Osteocyte (in vitro differentiated cells): ENCODE measurements around the gene GM2A. TPM values are rescaled to one million over a fixed set of nuclear protein-coding genes. Genes with fewer than 3 reads are reported as not detected.
"Not testable (repeated sequence)": the region's sequence is repeated elsewhere in the genome, so short reads cannot be mapped to it uniquely, and the experiment has no call there.

Experiments
- DNase-seq: peaks from one replicate; pipeline ENCODE4 v3.0.0; 2021; ENCODE audit warnings: mixed read lengths; ENCODE audit not compliant: unreplicated experiment; ENCODE audit errors: extremely low spot score
- H3K27ac Mint-ChIP-seq: one replicate; pipeline ENCODE4 v1.8.0; 2021; ENCODE audit warnings: mild to moderate bottlenecking, mixed read lengths; ENCODE audit not compliant: unreplicated experiment
- H3K27me3 Mint-ChIP-seq: one replicate; pipeline ENCODE4 v1.8.0; 2021; ENCODE audit warnings: mixed read lengths; ENCODE audit not compliant: unreplicated experiment
- H3K36me3 Mint-ChIP-seq: one replicate; pipeline ENCODE4 v1.8.0; 2021; ENCODE audit warnings: mixed read lengths; ENCODE audit not compliant: unreplicated experiment
- H3K4me1 Mint-ChIP-seq: one replicate; pipeline ENCODE4 v1.8.0; 2021; ENCODE audit warnings: mixed read lengths; ENCODE audit not compliant: unreplicated experiment
- H3K4me3 Mint-ChIP-seq: one replicate; pipeline ENCODE4 v1.8.0; 2021; ENCODE audit warnings: mild to moderate bottlenecking, moderate library complexity, mixed read lengths; ENCODE audit not compliant: unreplicated experiment
- H3K9me3 Mint-ChIP-seq: one replicate; pipeline ENCODE4 v1.8.0; 2021; ENCODE audit warnings: mixed read lengths; ENCODE audit not compliant: unreplicated experiment
- total RNA-seq: library from RNA; stranded (reverse); gene quantifications from 2 replicates; pipeline ENCODE4 v1.2.1, GENCODE V29; 2021
- TF ChIP-seq, protein P1 (sequence below): fragments of 200-600 bp; sonication (generic); IDR thresholded peaks from 2 replicates; pipeline ENCODE4 v1.5.0; 2021; ENCODE audit warnings: antibody characterized with exemption, mild to moderate bottlenecking, moderate library complexity

GM2A gene
- total RNA-seq, 1 donor from 2014 or later = 28.2 TPM

DNA sequence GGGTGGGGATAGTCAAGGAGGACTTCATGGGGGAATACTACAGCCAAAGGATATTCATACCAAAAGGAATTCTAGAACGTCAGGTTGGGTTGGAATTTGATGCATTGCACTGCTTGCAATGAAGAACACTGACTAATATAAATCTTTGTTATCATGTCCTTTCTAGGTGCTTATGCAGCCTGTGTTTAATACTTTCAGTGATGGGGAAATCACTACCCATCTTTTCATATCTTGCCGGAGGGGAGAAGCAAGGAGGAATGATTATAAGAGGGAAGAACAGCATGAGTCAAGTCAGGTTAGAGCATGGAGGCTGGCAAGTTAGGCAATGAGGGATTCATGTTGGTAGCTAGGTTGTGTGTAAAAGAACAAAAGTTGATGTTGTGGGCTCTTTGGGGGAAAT lies 24.0 kb upstream of the GM2A start:
- H3K9me3 Mint-ChIP-seq = no peaks in the 10 kb centered on the region
- peaks cover 40% of the 10 kb centered on the region for H3K27me3 Mint-ChIP-seq
- peaks cover 3% of the 10 kb centered on the region for H3K4me1 Mint-ChIP-seq
- H3K36me3 Mint-ChIP-seq = no peaks in the 10 kb centered on the region
- H3K27ac Mint-ChIP-seq = no peak overlapping the region
- no peak for DNase-seq
- no peak overlapping the region for H3K4me3 Mint-ChIP-seq
- TF ChIP-seq, protein P1, sequence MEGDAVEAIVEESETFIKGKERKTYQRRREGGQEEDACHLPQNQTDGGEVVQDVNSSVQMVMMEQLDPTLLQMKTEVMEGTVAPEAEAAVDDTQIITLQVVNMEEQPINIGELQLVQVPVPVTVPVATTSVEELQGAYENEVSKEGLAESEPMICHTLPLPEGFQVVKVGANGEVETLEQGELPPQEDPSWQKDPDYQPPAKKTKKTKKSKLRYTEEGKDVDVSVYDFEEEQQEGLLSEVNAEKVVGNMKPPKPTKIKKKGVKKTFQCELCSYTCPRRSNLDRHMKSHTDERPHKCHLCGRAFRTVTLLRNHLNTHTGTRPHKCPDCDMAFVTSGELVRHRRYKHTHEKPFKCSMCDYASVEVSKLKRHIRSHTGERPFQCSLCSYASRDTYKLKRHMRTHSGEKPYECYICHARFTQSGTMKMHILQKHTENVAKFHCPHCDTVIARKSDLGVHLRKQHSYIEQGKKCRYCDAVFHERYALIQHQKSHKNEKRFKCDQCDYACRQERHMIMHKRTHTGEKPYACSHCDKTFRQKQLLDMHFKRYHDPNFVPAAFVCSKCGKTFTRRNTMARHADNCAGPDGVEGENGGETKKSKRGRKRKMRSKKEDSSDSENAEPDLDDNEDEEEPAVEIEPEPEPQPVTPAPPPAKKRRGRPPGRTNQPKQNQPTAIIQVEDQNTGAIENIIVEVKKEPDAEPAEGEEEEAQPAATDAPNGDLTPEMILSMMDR = no peak

DNA sequence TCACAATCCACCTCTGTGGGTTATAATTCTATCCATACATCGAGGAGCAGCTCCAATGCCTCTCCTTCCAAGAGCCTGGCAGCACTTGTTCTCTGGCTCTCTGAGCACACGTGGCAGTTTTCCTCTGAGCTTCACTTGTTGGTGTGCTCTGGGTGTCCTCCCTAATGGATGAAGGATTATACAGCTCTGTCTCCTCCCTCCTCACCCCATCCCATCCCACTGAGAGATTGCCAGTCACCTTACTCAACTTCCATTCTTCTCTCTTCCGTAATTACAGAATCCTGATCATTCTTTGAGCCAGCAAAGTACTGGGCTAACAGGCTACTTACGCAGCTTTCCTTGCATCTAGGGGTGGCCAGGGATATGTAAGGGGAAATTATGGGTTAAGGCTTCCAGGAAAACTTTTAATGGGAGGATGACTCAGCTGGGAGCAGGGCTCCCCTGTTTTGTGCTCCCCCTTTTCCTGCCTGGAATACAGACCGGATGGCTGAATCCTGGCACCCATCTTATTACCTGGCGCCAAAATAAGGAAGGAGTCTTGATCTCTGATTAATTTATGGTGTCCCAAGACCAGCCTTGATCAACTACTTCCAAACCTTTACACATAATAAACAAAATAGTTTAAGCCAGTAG lies 22.8 kb upstream of the GM2A start:
- Mint-ChIP-seq H3K9me3 (no peaks in the 10 kb centered on the region), H3K4me3 (no peak overlapping the region), H3K27me3 (peaks cover 49% of the 10 kb centered on the region), H3K27ac (no peak overlapping the region), H3K36me3 (no peaks in the 10 kb centered on the region), H3K4me1 (no peaks in the 10 kb centered on the region)
- DNase-seq = no peak
- TF ChIP-seq, protein P1 = no peak

DNA sequence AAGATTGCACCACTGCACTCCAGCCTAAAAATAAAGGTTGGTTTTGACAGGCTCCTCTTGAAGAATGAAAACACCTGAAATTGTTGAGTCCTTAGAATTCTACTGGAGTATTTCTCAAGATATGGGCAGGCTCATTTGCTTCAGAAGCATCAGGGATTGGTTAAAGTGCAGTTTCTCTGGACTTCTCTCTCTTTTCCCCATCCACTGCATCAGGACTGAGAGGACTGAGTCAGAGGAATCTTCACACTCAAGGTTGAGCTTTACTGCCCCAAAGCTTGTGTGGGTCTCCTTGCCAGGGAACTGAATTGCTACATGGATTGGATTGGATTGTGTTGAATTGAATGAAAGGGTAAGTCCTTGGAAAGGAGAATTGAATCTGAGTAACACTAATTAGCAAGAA lies 21.6 kb upstream of the GM2A start:
- Mint-ChIP-seq H3K4me1 (no peaks in the 10 kb centered on the region), H3K9me3 (no peaks in the 10 kb centered on the region), H3K27me3 (peaks cover 49% of the 10 kb centered on the region), H3K4me3 (no peak overlapping the region), H3K36me3 (no peaks in the 10 kb centered on the region), H3K27ac (no peak overlapping the region)
- TF ChIP-seq, protein P1 = no peak
- no peak for DNase-seq

DNA sequence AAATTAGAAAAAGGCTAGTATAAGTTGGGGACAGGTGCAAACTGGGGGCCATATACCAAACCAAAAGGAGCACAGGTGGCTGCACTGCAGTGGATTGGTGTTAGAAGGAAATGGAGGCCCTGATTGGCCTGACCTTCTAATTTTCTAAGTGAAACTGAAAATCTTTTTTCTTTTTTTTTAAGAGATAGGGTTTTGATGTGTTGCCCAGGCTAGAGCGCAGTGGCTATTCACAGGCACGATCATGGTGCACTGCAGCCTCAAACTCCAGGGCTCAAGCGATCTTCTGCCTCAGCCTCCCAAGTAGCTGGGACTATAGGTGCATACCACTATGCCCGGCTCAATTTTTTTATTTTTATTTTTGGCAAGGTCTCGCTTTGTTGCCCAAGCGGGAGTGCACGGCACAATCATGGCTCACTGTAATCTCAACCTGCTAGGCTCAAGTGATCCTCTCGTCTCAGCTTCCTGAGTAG lies 19.3 kb upstream of the GM2A start:
- DNase-seq = no peak
- Mint-ChIP-seq H3K4me1 (peaks cover 3% of the 10 kb centered on the region), H3K9me3 (no peaks in the 10 kb centered on the region), H3K27ac (no peak overlapping the region), H3K36me3 (no peaks in the 10 kb centered on the region), H3K4me3 (no peak overlapping the region), H3K27me3 (peaks cover 48% of the 10 kb centered on the region)
- TF ChIP-seq, protein P1 = no peak

DNA sequence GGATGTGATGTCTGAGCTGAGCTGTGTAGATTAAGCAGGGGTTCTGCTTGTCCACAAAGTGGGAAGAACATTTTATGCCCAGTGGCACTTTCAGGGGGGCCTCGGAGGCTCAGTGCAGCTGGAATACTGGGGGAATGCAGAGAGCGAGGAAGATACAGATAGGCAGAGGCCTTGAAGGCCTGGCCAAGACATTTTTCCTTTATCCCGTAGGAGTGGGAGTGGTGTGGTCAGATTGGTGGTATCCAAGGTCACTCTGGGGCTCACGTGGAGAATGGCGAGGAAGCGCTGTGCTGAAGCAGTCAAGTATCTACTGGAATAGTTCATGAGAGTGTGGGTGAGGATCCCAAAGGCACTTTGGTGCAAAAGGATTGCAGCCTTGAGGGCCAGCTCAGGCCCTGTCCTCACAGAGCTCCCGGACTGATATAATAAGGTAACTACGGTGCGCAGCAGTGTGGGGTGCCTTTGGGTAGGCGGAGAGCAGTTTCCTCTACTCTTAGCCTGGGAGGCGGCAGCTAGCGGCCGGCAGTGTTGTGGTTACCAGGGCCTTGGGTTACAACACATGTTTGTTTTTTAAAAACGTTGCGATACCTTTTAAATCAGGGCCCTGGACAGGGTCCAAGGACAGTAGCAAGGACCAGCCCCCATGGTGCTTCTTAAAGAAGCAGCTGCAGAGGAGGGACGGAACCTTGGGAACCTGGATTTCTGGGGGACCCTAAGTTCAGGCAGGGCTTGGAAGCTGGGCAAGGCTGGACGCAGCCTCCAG lies 18.3 kb upstream of the GM2A start:
- TF ChIP-seq, protein P1 = no peak
- Mint-ChIP-seq H3K27me3 (peaks cover 43% of the 10 kb centered on the region), H3K36me3 (no peaks in the 10 kb centered on the region), H3K27ac (no peak overlapping the region), H3K4me3 (no peak overlapping the region), H3K9me3 (no peaks in the 10 kb centered on the region), H3K4me1 (peaks cover 6% of the 10 kb centered on the region)
- no peak for DNase-seq

DNA sequence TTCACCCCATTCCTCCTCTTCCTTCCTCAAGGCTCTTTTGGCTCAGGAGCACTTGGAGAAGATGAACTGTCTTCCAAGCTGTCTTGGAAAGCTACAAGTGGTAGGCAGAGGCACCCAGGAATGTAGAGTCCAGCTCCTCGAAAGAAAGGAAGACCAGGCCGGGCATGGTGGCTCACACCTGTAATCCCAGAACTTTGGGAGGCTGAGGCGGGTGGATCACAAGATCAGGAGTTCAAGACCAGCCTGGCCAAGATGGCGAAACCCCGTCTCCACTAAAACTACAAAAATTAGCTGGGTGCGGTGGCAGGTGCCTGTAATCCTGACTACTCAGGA lies 17.8 kb upstream of the GM2A start:
- not testable (repeated sequence) for H3K4me1 Mint-ChIP-seq, H3K4me3 Mint-ChIP-seq, H3K36me3 Mint-ChIP-seq, H3K9me3 Mint-ChIP-seq, H3K27ac Mint-ChIP-seq, DNase-seq
- H3K27me3 Mint-ChIP-seq = peaks cover 38% of the 10 kb centered on the region
